Activated CD8-positive, alpha-beta memory T cell treated with anti-CD3 and anti-CD28 coated beads for 48 hours (primary cell): ENCODE data around the gene MOGAT2.
"Not testable (repeated sequence)": the region's sequence is repeated elsewhere in the genome, so short reads cannot be mapped to it uniquely, and the experiment has no call there.

Experiments
- DNase-seq, 3 experiments: peaks; one replicate each; pipeline ENCODE4 v3.0.0-alpha.2; 2020; ENCODE audit warnings: low read depth in 2 of 3, low spot score in 2 of 3

MOGAT2 gene

GRCh38 chr11:75718419-75719339, 1.0 kb downstream of the MOGAT2 start:
- DNase-seq, result no peak

- no peak for DNase-seq
Observed at GRCh38 chr11:75719340-75720239, 2.0 kb downstream of the MOGAT2 start.

- DNase-seq, result no peak
Observed at GRCh38 chr11:75720639-75721038, 3.0 kb downstream of the MOGAT2 start.

- no peak for DNase-seq
Observed at GRCh38 chr11:75721852-75722668, 4.4 kb downstream of the MOGAT2 start.

GRCh38 chr11:75722669-75723042, 5.0 kb downstream of the MOGAT2 start:
- DNase-seq, result no peak

- DNase-seq, result no peak
Observed at GRCh38 chr11:75725547-75726320, 8.1 kb downstream of the MOGAT2 start.

GRCh38 chr11:75728992-75729391, 11.4 kb downstream of the MOGAT2 start:
- DNase-seq, result no peak

GRCh38 chr11:75731095-75731494, 13.5 kb downstream of the MOGAT2 start:
- DNase-seq, result no peak

- DNase-seq, result no peak
Observed at GRCh38 chr11:75733071-75733430, 15.4 kb downstream of the MOGAT2 start.

GRCh38 chr11:75733431-75734107, 15.9 kb downstream of the MOGAT2 start:
- DNase-seq, result no peak

- DNase-seq, result no peak
Observed at GRCh38 chr11:75734491-75735180, 17.0 kb downstream of the MOGAT2 start.

- no peak for DNase-seq
Observed at GRCh38 chr11:75735181-75735845, 17.7 kb downstream of the MOGAT2 start.

GRCh38 chr11:75737314-75737713, 19.7 kb downstream of the MOGAT2 start:
- DNase-seq, result no peak

- no peak for DNase-seq
Observed at GRCh38 chr11:75740681-75741080, 23.0 kb downstream of the MOGAT2 start.

GRCh38 chr11:75743159-75743558, 25.5 kb downstream of the MOGAT2 start:
- not testable (repeated sequence) for DNase-seq

GRCh38 chr11:75743711-75744563, 26.3 kb downstream of the MOGAT2 start:
- DNase-seq, result no peak

GRCh38 chr11:75745807-75746206, 28.2 kb downstream of the MOGAT2 start:
- no peak for DNase-seq
